Lower leg skin (tissue), 3 donors: ENCODE data around the gene ARSB.

Source experiments
- POLR2A ChIP-seq, 2 donors: fragments of 450-650 bp; IDR thresholded peaks; one replicate each; pipeline ENCODE4 v1.6.1; 2016 to 2017; ENCODE audit warnings: antibody characterized with exemption in 2 of 2, mild to moderate bottlenecking in 1 of 2, moderate library complexity in 1 of 2
- TF ChIP-seq, protein P1 (sequence below), 3 donors: fragments of 450-650 bp; IDR thresholded peaks; one replicate each; pipeline ENCODE4 v1.5.1; 2016; ENCODE audit warnings: antibody characterized with exemption in 3 of 3, mild to moderate bottlenecking in 3 of 3, moderate library complexity in 2 of 3

- TF ChIP-seq, protein P1, sequence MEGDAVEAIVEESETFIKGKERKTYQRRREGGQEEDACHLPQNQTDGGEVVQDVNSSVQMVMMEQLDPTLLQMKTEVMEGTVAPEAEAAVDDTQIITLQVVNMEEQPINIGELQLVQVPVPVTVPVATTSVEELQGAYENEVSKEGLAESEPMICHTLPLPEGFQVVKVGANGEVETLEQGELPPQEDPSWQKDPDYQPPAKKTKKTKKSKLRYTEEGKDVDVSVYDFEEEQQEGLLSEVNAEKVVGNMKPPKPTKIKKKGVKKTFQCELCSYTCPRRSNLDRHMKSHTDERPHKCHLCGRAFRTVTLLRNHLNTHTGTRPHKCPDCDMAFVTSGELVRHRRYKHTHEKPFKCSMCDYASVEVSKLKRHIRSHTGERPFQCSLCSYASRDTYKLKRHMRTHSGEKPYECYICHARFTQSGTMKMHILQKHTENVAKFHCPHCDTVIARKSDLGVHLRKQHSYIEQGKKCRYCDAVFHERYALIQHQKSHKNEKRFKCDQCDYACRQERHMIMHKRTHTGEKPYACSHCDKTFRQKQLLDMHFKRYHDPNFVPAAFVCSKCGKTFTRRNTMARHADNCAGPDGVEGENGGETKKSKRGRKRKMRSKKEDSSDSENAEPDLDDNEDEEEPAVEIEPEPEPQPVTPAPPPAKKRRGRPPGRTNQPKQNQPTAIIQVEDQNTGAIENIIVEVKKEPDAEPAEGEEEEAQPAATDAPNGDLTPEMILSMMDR (IDR thresholded peaks at IDR 0.05) = no peak
- TF ChIP-seq POLR2A (IDR thresholded peaks at IDR 0.05) = no peak
Observed at GRCh38 chr5:78837836-78838235, 147.3 kb downstream of the ARSB start.
